HG03025 (cell line): ENCODE measurements around the gene SMIM38.
"Not testable (repeated sequence)": the region's sequence is repeated elsewhere in the genome, so short reads cannot be mapped to it uniquely, and the experiment has no call there.

Source experiments
- ATAC-seq: cut with Tn5 transposase; IDR thresholded peaks from one replicate; pipeline ENCODE4 v1.9.1; 2021; ENCODE audit warnings: mild to moderate bottlenecking, moderate library complexity; ENCODE audit not compliant: unreplicated experiment, low FRiP score

SMIM38 gene

GRCh38 chr11:69121621-69122325, 34.0 kb upstream of the SMIM38 start:
- ATAC-seq, result no peak

- ATAC-seq, result no peak
Measured at GRCh38 chr11:69122326-69122629, 33.5 kb upstream of the SMIM38 start.

- no peak for ATAC-seq
Measured at GRCh38 chr11:69122630-69123431, 32.9 kb upstream of the SMIM38 start.

- no peak for ATAC-seq
Measured at GRCh38 chr11:69123593-69124545, 31.9 kb upstream of the SMIM38 start.

GRCh38 chr11:69125861-69126260, 29.9 kb upstream of the SMIM38 start:
- ATAC-seq, result no peak

GRCh38 chr11:69126286-69126685, 29.4 kb upstream of the SMIM38 start:
- ATAC-seq, result no peak

- no peak for ATAC-seq
Measured at GRCh38 chr11:69127081-69127850, 28.5 kb upstream of the SMIM38 start.

- no peak for ATAC-seq
Measured at GRCh38 chr11:69127884-69128283, 27.9 kb upstream of the SMIM38 start.

GRCh38 chr11:69129053-69129452, 26.7 kb upstream of the SMIM38 start:
- no peak for ATAC-seq

- no peak for ATAC-seq
Measured at GRCh38 chr11:69129647-69130046, 26.1 kb upstream of the SMIM38 start.

GRCh38 chr11:69130654-69131053, 25.1 kb upstream of the SMIM38 start:
- ATAC-seq, result no peak

GRCh38 chr11:69131121-69131566, 24.6 kb upstream of the SMIM38 start:
- no peak for ATAC-seq

GRCh38 chr11:69131644-69132300, 24.0 kb upstream of the SMIM38 start:
- no peak for ATAC-seq

- no peak for ATAC-seq
Measured at GRCh38 chr11:69132301-69132670, 23.4 kb upstream of the SMIM38 start.

- no peak for ATAC-seq
Measured at GRCh38 chr11:69133251-69133650, 22.5 kb upstream of the SMIM38 start.

- not testable (repeated sequence) for ATAC-seq
Measured at GRCh38 chr11:69134182-69134581, 21.6 kb upstream of the SMIM38 start.

- ATAC-seq, result no peak
Measured at GRCh38 chr11:69134957-69135356, 20.8 kb upstream of the SMIM38 start.

GRCh38 chr11:69135420-69136363, 20.0 kb upstream of the SMIM38 start:
- ATAC-seq, result no peak

- ATAC-seq, result no peak
Measured at GRCh38 chr11:69136471-69136870, 19.3 kb upstream of the SMIM38 start.
